HepG2 (cell line): ENCODE measurements around the gene AFF4. TPM values are rescaled to one million over a fixed set of nuclear protein-coding genes. Genes with fewer than 3 reads are reported as not detected.

Experiments
- ATAC-seq: fragments of 200-7000 bp; cut with Tn5 transposase; 3 replicates; pipeline ENCODE4 v1.9.1; 2020; ENCODE audit warnings: mild to moderate bottlenecking, moderate library complexity
- BruUV-seq: library from RNA; stranded (reverse); fragments of 400-500 nt; replicated peaks from 2 replicates; lab custom pipeline; 2021; lab: Mats Ljungman, UMichigan
- CTCF ChIA-PET: fragments of 300-600 bp; formaldehyde crosslinking; extraction: SDS; loops from one replicate; lab custom pipeline; 2021; ENCODE audit warnings: low total read pairs, inconsistent platforms, low intra/inter-chr PET ratio; lab: Yijun Ruan, JAX
- POLR2A ChIA-PET: fragments of 350-600 bp; sonication (Branson Sonifier 250); formaldehyde crosslinking; loops from one replicate; lab custom pipeline; 2020; ENCODE audit warnings: antibody characterized with exemption, inconsistent platforms; lab: Yijun Ruan, JAX
- DNase-seq: peaks from one replicate; pipeline ENCODE4 v3.0.0-alpha.2; 2015; ENCODE audit warnings: low spot score
- FAIRE-seq: peaks from 3 replicates; lab custom pipeline; 2011; peaks lifted over from hg19 to GRCh38; lab: Jason Lieb, UNC
- H2AFZ ChIP-seq: one replicate; pipeline ENCODE4 v1.6.1; 2011; ENCODE audit warnings: low read length, inconsistent platforms
- H3K27ac ChIP-seq: fragments of 300-600 bp; 3 replicates; pipeline ENCODE4 v1.8.0; 2011; ENCODE audit warnings: mixed run types, mild to moderate bottlenecking, mixed read lengths, low read length, inconsistent platforms; ENCODE audit not compliant: insufficient read depth; ENCODE audit errors: extremely low read length
- H3K27me3 ChIP-seq, 2 experiments: fragments of 200-600 bp in 1 of 2; 2 replicates in 1 of 2; 3 replicates in 1 of 2; pipeline versions ENCODE4 v1.6.0 to v1.8.0; 2011; ENCODE audit warnings: low read length in 2 of 2, mild to moderate bottlenecking in 2 of 2, moderate library complexity in 2 of 2, inconsistent platforms in 1 of 2; ENCODE audit not compliant: insufficient read depth in 2 of 2, control insufficient read depth in 1 of 2
- H3K36me3 ChIP-seq, 2 experiments: fragments of 200-600 bp in 1 of 2; replicated peaks in 1 of 2; 2 replicates in 1 of 2; 3 replicates in 1 of 2; pipeline versions ENCODE4 v1.5.1 to v1.8.0; 2011; ENCODE audit warnings: low read length in 2 of 2, inconsistent platforms in 1 of 2; ENCODE audit not compliant: insufficient read depth in 2 of 2, control insufficient read depth in 1 of 2
- H3K4me1 ChIP-seq: 2 replicates; pipeline ENCODE4 v1.5.1; 2012; ENCODE audit warnings: low read length, inconsistent platforms; ENCODE audit not compliant: insufficient read depth
- H3K4me2 ChIP-seq: 2 replicates; pipeline ENCODE4 v1.6.0; 2011; ENCODE audit warnings: low read depth, low read length, inconsistent platforms
- H3K4me3 ChIP-seq, 3 experiments: fragments of 200-600 bp in 1 of 3; sonication (generic), shearing (Covaris generic) in 1 of 3; replicated peaks in 1 of 3; 2 replicates each; pipeline ENCODE4 v1.5.1; 2011 to 2016; ENCODE audit warnings: low read length in 3 of 3, inconsistent platforms in 2 of 3, low read depth in 2 of 3, mild to moderate bottlenecking in 2 of 3, control low read depth in 1 of 3, mixed read lengths in 1 of 3; ENCODE audit not compliant: insufficient read depth in 1 of 3
- H3K79me2 ChIP-seq: one replicate; pipeline ENCODE4 v1.6.1; 2011; ENCODE audit warnings: low read length, inconsistent platforms; ENCODE audit not compliant: insufficient read depth
- H3K9ac ChIP-seq: 2 replicates; pipeline ENCODE4 v1.6.0; 2011; ENCODE audit warnings: mild to moderate bottlenecking, low read depth, low read length, inconsistent platforms; ENCODE audit not compliant: insufficient read depth
- H3K9me3 ChIP-seq: 2 replicates; pipeline ENCODE4 v1.5.1; 2012; ENCODE audit warnings: mild to moderate bottlenecking, low read length
- H4K20me1 ChIP-seq: 2 replicates; pipeline ENCODE4 v1.6.0; 2011; ENCODE audit warnings: inconsistent platforms, mild to moderate bottlenecking, low read length, moderate library complexity; ENCODE audit not compliant: insufficient read depth
- CC2D1A ChIP-seq: sonication (generic); formaldehyde crosslinking; IDR thresholded peaks from 2 replicates; pipeline ENCODE4 v1.8.1; 2023; ENCODE audit warnings: mild to moderate bottlenecking, missing genetic modification reagents
- CHCHD3 ChIP-seq: sonication (generic); formaldehyde crosslinking; IDR thresholded peaks from 2 replicates; pipeline ENCODE4 v1.8.0; 2022; ENCODE audit warnings: mild to moderate bottlenecking, missing genetic modification reagents, moderate library complexity
- FOXA1 ChIP-seq, 2 experiments: fragments of 450-650 bp in 1 of 2; sonication (generic) in 1 of 2; formaldehyde crosslinking in 1 of 2; IDR thresholded peaks; 2 replicates each; pipeline versions ENCODE4 v1.4.0 to v1.6.1; 2016 to 2020; ENCODE audit warnings: missing genetic modification reagents in 1 of 2
- FOXP1 ChIP-seq, 2 experiments: fragments of 450-650 bp in 1 of 2; IDR thresholded peaks; 2 replicates each; pipeline ENCODE4 v1.6.1; 2017 to 2018; ENCODE audit warnings: antibody characterized with exemption in 1 of 2
- HMG20B ChIP-seq: conservative IDR thresholded peaks from 2 replicates; pipeline ENCODE4 v1.6.1; 2016; ENCODE audit warnings: missing genetic modification reagents, missing compliant biosample characterization
- IRF2 ChIP-seq: IDR thresholded peaks from 2 replicates; pipeline ENCODE4 v1.6.1; 2018; ENCODE audit warnings: missing genetic modification reagents, missing compliant biosample characterization
- RFX1 ChIP-seq: fragments of 450-650 bp; IDR thresholded peaks from 2 replicates; pipeline ENCODE4 v1.6.1; 2017
- ZNF383 ChIP-seq: sonication (generic); formaldehyde crosslinking; IDR thresholded peaks from 2 replicates; pipeline ENCODE4 v1.4.0; 2020; ENCODE audit warnings: missing genetic modification reagents, mild to moderate bottlenecking, borderline replicate concordance
- ZNF674 ChIP-seq: sonication (generic); formaldehyde crosslinking; IDR thresholded peaks from 2 replicates; pipeline ENCODE4 v1.5.0; 2020; ENCODE audit warnings: low read depth, mild to moderate bottlenecking, missing genetic modification reagents
- ZNF678 ChIP-seq: sonication (generic); formaldehyde crosslinking; IDR thresholded peaks from 2 replicates; pipeline ENCODE4 v1.4.0; 2020; ENCODE audit warnings: mild to moderate bottlenecking, missing genetic modification reagents
- WGBS: methylation state at CpG from one replicate; pipeline ENCODE4 v1.1.6; 2017; ENCODE audit warnings: low lambda C conversion rate; 5-methylcytosine and 5-hydroxymethylcytosine counted together
- in situ Hi-C: cut with HindIII; loops from 2 replicates; pipeline ENCODE4 v1.10.0; 2017; ENCODE audit warnings: low pct_unique_long_range_greater_than_20kb; ENCODE audit not compliant: extremely low pct_ligation_motif_present
- intact Hi-C: fragments of 100-400 bp; cut with micrococcal nuclease; formaldehyde crosslinking; loops from one replicate; pipeline ENCODE4 v1.10.0; 2022; ENCODE audit not compliant: unreplicated experiment
- polyA plus RNA-seq, 8 experiments: library from polyadenylated mRNA; depleted of rRNA in 3 of 8; stranded (reverse) in 7 of 8; unstranded in 1 of 8; fragments of >200 nt; fragmentation: Illumina TruSeq in 4 of 8; extraction: Trizol in 4 of 8; gene quantifications; 2 replicates each; pipeline versions ENCODE4 v1.2.1 to v1.2.3, GENCODE V29; 2011 to 2016; ENCODE audit warnings: low read depth in 4 of 8, missing spikeins in 1 of 8, mixed read lengths in 1 of 8; ENCODE audit not compliant: insufficient read depth in 1 of 8
- total RNA-seq, 5 experiments: library from RNA; depleted of rRNA; stranded (reverse); fragments of >200 nt; fragmentation: Illumina TruSeq; extraction: Trizol; gene quantifications; 2 replicates each; pipeline ENCODE4 v1.2.3, GENCODE V29; 2016; ENCODE audit warnings: low read depth in 1 of 5
- TF ChIP-seq, protein P1 (sequence below): IDR thresholded peaks from 2 replicates; pipeline ENCODE4 v1.6.1; 2018; ENCODE audit warnings: missing genetic modification reagents
- TF ChIP-seq, protein P2 (sequence below): IDR thresholded peaks from 2 replicates; pipeline ENCODE4 v1.6.1; 2016; ENCODE audit warnings: missing compliant biosample characterization, missing genetic modification reagents, borderline replicate concordance
- TF ChIP-seq, protein P3 (sequence below): sonication (generic); formaldehyde crosslinking; IDR thresholded peaks from 2 replicates; pipeline ENCODE4 v1.4.0; 2020; ENCODE audit warnings: missing genetic modification reagents, borderline replicate concordance
- TF ChIP-seq, protein P4 (sequence below): sonication (generic); formaldehyde crosslinking; IDR thresholded peaks from 2 replicates; pipeline ENCODE4 v1.8.0; 2022; ENCODE audit warnings: missing genetic modification reagents, mild to moderate bottlenecking, inconsistent platforms, borderline replicate concordance
- TF ChIP-seq, protein P5 (sequence below): sonication (generic); formaldehyde crosslinking; IDR thresholded peaks from 2 replicates; pipeline ENCODE4 v1.4.0; 2020; ENCODE audit warnings: missing genetic modification reagents

The AFF4 gene
- total and polyA plus RNA-seq, 2 of the 13 experiments (the other 11 are each of a cell fraction or from before 2014, with no cell fraction given), result 22.1 to 25.5 TPM

DNA sequence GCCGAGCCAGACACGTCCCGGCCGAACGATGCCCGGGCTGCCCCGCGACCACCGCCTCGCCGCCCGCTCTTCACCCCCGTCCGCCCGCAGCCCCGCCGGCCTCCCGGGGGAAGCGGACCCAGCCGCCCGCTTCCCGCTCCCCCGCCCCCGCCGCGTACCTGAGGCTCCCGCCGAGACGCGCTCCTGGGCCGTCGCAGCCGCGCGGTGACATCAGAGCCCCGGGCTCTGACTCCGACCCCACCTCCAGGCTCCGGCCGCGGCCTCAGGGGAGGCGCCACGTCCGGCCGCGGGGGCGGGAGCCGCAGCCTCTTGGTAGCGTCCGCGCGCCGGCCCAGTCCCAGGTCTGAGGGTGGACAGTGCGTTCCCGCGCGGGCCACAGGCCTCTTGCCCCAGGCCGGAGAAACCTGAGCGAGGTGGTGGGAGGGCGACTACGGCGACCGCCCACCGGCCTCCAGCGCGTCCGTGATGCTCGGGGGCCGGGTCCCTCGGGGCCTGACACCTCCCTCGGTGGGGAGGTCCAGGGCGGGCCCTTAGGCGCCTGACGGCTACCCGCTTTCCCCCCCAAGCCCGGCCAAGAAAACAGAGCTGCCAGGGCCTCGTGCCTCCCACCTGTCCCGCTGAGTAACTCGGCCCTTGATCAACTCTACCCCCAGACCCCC lies 132.9 kb downstream of the AFF4 start, which contains the start of gene SHROOM1:
SHROOM1 (minus strand) TSS at position 212 of the 659 bp plus-strand sequence. CDS start 4,507 bp downstream, outside the sequence.
- FAIRE-seq (no peak), DNase-seq (peak; percentile 66), ATAC-seq (peak; percentile 86)
- Histone ChIP-seq H2AFZ (no peak within 1 kb of the TSS), H3K27ac (peak within 1 kb of the TSS; percentile 90), H3K9me3 (no peaks in the 10 kb centered on the region), H4K20me1 (no peaks in the 10 kb centered on the region), H3K36me3 (peaks cover 1 to 11% of the 10 kb centered on the region in 2 experiments; a peak in 3 of 5 replicates), H3K79me2 (peaks cover 37% of the 10 kb centered on the region), H3K4me3 (peak within 1 kb of the TSS; percentile 79 to 94 (median 93)), H3K4me2 (peak within 1 kb of the TSS; percentile 93), H3K4me1 (peaks cover 67% of the 10 kb centered on the region), H3K27me3 (no peaks in the 10 kb centered on the region), H3K9ac (peak within 1 kb of the TSS; percentile 96)
- 0% methylated on average over 11 of the region's 78 CpGs for WGBS
- in situ Hi-C loops, result loop anchor here (5.0 kb wide), 1 partner anchor 42 kb away; the partner anchor contains the start of gene LEAP2
- POLR2A ChIA-PET, result interaction anchor here (0.7 to 6.6 kb wide), 11 partner anchors 10 to 221 kb away, joined by 3 to 91 read pairs (median 22); partner anchors contain the start of genes GDF9, HSPA4, KIF3A and LEAP2
- CTCF ChIA-PET, result interaction anchor here (1.1 to 3.1 kb wide), 4 partner anchors 34 to 76 kb away, joined by 3 to 39 read pairs (median 6); partner anchors contain the start of genes GDF9 and UQCRQ
- BruUV-seq, result no TSS peak
- intact Hi-C loops, result loop anchor here (1.0 kb wide), 2 partner anchors 36 to 53 kb away; partner anchors contain the start of genes GDF9 and UQCRQ
- TF ChIP-seq, protein P1, sequence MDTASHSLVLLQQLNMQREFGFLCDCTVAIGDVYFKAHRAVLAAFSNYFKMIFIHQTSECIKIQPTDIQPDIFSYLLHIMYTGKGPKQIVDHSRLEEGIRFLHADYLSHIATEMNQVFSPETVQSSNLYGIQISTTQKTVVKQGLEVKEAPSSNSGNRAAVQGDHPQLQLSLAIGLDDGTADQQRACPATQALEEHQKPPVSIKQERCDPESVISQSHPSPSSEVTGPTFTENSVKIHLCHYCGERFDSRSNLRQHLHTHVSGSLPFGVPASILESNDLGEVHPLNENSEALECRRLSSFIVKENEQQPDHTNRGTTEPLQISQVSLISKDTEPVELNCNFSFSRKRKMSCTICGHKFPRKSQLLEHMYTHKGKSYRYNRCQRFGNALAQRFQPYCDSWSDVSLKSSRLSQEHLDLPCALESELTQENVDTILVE (CRISPR knock-in tag), result peak; percentile 28; the same call in 1 of the 2 replicates
- TF ChIP-seq RFX1 (no peak), ZNF674 (CRISPR knock-in tag) (no peak), CHCHD3 (CRISPR knock-in tag) (no peak), IRF2 (no peak), HMG20B (CRISPR knock-in tag) (no peak), FOXP1 (IDR thresholded peaks at IDR 0.05) (no peak), FOXP1 (CRISPR knock-in tag; IDR thresholded peaks at IDR 0.05) (no peak), ZNF383 (no peak), ZNF678 (CRISPR knock-in tag) (no peak; the same call in 1 of the 2 replicates), FOXA1 (IDR thresholded peaks at IDR 0.05) (no peak), FOXA1 (CRISPR knock-in tag; IDR thresholded peaks at IDR 0.05) (no peak), CC2D1A (no peak)
- TF ChIP-seq, protein P2, sequence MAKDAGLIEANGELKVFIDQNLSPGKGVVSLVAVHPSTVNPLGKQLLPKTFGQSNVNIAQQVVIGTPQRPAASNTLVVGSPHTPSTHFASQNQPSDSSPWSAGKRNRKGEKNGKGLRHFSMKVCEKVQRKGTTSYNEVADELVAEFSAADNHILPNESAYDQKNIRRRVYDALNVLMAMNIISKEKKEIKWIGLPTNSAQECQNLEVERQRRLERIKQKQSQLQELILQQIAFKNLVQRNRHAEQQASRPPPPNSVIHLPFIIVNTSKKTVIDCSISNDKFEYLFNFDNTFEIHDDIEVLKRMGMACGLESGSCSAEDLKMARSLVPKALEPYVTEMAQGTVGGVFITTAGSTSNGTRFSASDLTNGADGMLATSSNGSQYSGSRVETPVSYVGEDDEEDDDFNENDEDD, result peak; percentile 80; the same call in 1 of the 2 replicates
- TF ChIP-seq, protein P3, sequence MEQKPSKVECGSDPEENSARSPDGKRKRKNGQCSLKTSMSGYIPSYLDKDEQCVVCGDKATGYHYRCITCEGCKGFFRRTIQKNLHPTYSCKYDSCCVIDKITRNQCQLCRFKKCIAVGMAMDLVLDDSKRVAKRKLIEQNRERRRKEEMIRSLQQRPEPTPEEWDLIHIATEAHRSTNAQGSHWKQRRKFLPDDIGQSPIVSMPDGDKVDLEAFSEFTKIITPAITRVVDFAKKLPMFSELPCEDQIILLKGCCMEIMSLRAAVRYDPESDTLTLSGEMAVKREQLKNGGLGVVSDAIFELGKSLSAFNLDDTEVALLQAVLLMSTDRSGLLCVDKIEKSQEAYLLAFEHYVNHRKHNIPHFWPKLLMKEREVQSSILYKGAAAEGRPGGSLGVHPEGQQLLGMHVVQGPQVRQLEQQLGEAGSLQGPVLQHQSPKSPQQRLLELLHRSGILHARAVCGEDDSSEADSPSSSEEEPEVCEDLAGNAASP, result 0 out of 2 replicates have a peak, but pooled peaks have one; percentile 18
- TF ChIP-seq, protein P4, sequence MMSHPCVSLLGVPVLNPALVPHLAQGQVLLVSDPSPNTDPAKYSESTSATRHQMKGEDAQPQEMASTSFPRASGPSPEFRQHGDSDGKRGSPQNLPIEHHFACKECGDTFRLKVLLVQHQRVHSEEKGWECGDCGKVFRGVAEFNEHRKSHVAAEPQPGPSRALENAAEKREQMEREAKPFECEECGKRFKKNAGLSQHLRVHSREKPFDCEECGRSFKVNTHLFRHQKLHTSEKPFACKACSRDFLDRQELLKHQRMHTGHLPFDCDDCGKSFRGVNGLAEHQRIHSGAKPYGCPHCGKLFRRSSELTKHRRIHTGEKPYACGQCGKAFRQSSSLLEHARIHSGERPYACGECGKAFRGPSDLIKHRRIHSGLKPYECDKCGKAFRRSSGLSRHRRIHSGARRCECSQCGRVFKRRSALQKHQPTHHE (CRISPR knock-in tag), result no peak
- TF ChIP-seq, protein P5, sequence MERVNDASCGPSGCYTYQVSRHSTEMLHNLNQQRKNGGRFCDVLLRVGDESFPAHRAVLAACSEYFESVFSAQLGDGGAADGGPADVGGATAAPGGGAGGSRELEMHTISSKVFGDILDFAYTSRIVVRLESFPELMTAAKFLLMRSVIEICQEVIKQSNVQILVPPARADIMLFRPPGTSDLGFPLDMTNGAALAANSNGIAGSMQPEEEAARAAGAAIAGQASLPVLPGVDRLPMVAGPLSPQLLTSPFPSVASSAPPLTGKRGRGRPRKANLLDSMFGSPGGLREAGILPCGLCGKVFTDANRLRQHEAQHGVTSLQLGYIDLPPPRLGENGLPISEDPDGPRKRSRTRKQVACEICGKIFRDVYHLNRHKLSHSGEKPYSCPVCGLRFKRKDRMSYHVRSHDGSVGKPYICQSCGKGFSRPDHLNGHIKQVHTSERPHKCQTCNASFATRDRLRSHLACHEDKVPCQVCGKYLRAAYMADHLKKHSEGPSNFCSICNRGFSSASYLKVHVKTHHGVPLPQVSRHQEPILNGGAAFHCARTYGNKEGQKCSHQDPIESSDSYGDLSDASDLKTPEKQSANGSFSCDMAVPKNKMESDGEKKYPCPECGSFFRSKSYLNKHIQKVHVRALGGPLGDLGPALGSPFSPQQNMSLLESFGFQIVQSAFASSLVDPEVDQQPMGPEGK (CRISPR knock-in tag), result peak; percentile 77
